Heart right ventricle (tissue), 16 donors: Measurements from ENCODE around the gene SLC19A1. TPM values are rescaled to one million over a fixed set of nuclear protein-coding genes. Genes with fewer than 3 reads are reported as not detected.

ENCODE experiments used
- ATAC-seq, 8 donors: fragments of 200-7000 bp; cut with Tn5 transposase; one replicate each; pipeline ENCODE4 v1.9.1; 2020; ENCODE audit warnings: mild to moderate bottlenecking in 8 of 8, moderate library complexity in 8 of 8, moderate number of reproducible peaks in 1 of 8
- DNase-seq, 2 donors: peaks; one replicate each; pipeline ENCODE4 v3.0.0-alpha.2; 2020
- H3K27ac ChIP-seq, 10 donors: fragments of 200-600 bp; sonication (generic) in 2 of 10; one replicate each; pipeline versions ENCODE4 v1.5.0 to v1.8.0; 2020 to 2022; ENCODE audit warnings: mild to moderate bottlenecking in 3 of 10
- H3K27me3 ChIP-seq, 7 donors: fragments of 200-600 bp; one replicate each; pipeline ENCODE4 v1.8.0; 2021 to 2022; ENCODE audit warnings: mild to moderate bottlenecking in 2 of 7
- H3K36me3 ChIP-seq, 9 donors: fragments of 200-600 bp; sonication (generic) in 1 of 9; one replicate each; pipeline versions ENCODE4 v1.5.0 to v1.8.0; 2020 to 2022; ENCODE audit warnings: mild to moderate bottlenecking in 2 of 9
- H3K4me1 ChIP-seq, 9 donors: fragments of 200-600 bp; sonication (generic) in 1 of 9; one replicate each; pipeline versions ENCODE4 v1.5.0 to v1.8.0; 2020 to 2022; ENCODE audit warnings: mild to moderate bottlenecking in 4 of 9
- H3K4me3 ChIP-seq, 10 donors: fragments of 200-600 bp; sonication (generic) in 2 of 10; one replicate each; pipeline versions ENCODE4 v1.5.0 to v1.8.0; 2020 to 2022; ENCODE audit warnings: mild to moderate bottlenecking in 7 of 10, moderate library complexity in 2 of 10
- H3K9me3 ChIP-seq, 11 donors: fragments of 200-600 bp in 10 of 11; sonication (generic) in 2 of 11; one replicate each; pipeline versions ENCODE4 v1.5.0 to v1.8.0; 2013 to 2022; ENCODE audit warnings: mild to moderate bottlenecking in 2 of 11, control low read depth in 1 of 11, moderate library complexity in 1 of 11
- WGBS, 2 donors: extraction: QIAGEN DNeasy Blood & Tissue Kit; methylation state at CpG; one replicate each; pipeline ENCODE4 v1.1.7; 2013; ENCODE audit warnings: inconsistent platforms in 1 of 2; 5-methylcytosine and 5-hydroxymethylcytosine counted together
- intact Hi-C, 10 donors: fragments of 100-400 bp; cut with DNase I; formaldehyde crosslinking; loops; one replicate each; pipeline versions ENCODE4 v1.11.1 to v1.14.2; 2022
- polyA plus RNA-seq, 2 donors: library from polyadenylated mRNA; stranded (reverse); fragments of 200-250 nt; gene quantifications; one replicate each; pipeline ENCODE4 v1.2.3, GENCODE V29; 2013
- total RNA-seq, 10 donors: library from RNA; stranded (reverse); fragmentation: NEBNext Ultra II Directional in 3 of 10; extraction: Animal tissue kit (Norgen Biotek cat#: 25700) in 3 of 10; gene quantifications; one replicate each; pipeline versions ENCODE4 v1.2.1 to v1.2.4, GENCODE V29; 2021 to 2023
- TF ChIP-seq, protein P1 (sequence below), 9 donors: fragments of 200-600 bp; sonication (generic) in 2 of 9; IDR thresholded peaks; one replicate each; pipeline versions ENCODE4 v1.5.0 to v1.8.0; 2021 to 2022; ENCODE audit warnings: antibody characterized with exemption in 9 of 9, mild to moderate bottlenecking in 5 of 9, moderate library complexity in 1 of 9
- donor health status: Arrhythmogenic right ventricular cardiomyopathy.
- donor health status: ischemic (EF 13 %, LVEDD 7.1; RV severe dilation, severe dysfunction).
- donor health status: healthy with polysubstance abuse.
- donor health status: DM: no; HTN: yes; CAD: no.
- donor health status: DM: no; HTN: no; CAD: no.
- donor health status: ischemic (EF 25% LVEDD 6.9; RV normal size, moderate dysfunction).
- donor health status: ischemic (EF 25% LVEDD 5.7; RV mildly dilated, moderate dysfunction).
- donor health status: healthy.
- donor health status: DM: yes; HTN: yes; CAD: no.
- donor health status: Ischemic cardiomyopathy.
- donor health status: ischemic (EF 35%, LVEDD 5.7; RV mildly dilated, moderate dysfunction).
- donor health status: nonischemic (EF 11% LVEDD 7.7; RV severe dilation, severe dysfunction).
- donor health status: DM: yes; HTN: yes; CAD: no.
- donor health status: PGD.
- donor health status: ischemic (EF 29% LVEDD 5.4; RV normal size, mild dysfunction).
- donor health status: nonischemic (EF 23%, LVEDD 6.1; RV moderate dilation, normal function).

Gene SLC19A1
- total and polyA plus RNA-seq, 12 donors, result 1.5 to 8.5 (median 3.8) TPM

DNA sequence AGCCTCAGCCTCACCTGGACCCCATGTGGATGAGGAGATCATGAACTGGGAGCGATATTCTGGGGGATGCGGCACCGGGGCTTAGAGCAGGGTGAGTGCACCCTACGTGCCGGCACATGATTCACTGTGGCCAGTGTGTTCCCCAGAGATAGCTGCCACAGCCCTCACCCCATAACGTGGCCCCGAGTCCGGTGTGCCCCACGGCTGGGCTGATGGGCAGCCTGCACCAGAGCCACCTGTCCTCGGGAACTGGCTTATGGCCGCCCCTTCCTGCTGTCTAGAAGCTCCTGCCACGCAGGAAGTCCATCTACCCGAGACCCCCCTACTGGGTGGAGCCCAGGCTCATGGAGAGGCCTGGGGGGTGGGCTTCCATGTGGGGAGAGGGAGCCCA is 39.1 kb upstream of the SLC19A1 start:
- Histone ChIP-seq H3K36me3 (no peaks in the 10 kb centered on the region), H3K4me1 (no peaks in the 10 kb centered on the region), H3K4me3 (no peak overlapping the region), H3K27me3 (peaks cover 0 to 48% (median 23%) of the 10 kb centered on the region in 7 donors), H3K27ac (no peak overlapping the region), H3K9me3 (peaks cover 0 to 36% (median 7%) of the 10 kb centered on the region in 11 donors)
- intact Hi-C loops, result no loop called here
- DNase-seq (no peak), ATAC-seq (no peak)
- TF ChIP-seq, protein P1, sequence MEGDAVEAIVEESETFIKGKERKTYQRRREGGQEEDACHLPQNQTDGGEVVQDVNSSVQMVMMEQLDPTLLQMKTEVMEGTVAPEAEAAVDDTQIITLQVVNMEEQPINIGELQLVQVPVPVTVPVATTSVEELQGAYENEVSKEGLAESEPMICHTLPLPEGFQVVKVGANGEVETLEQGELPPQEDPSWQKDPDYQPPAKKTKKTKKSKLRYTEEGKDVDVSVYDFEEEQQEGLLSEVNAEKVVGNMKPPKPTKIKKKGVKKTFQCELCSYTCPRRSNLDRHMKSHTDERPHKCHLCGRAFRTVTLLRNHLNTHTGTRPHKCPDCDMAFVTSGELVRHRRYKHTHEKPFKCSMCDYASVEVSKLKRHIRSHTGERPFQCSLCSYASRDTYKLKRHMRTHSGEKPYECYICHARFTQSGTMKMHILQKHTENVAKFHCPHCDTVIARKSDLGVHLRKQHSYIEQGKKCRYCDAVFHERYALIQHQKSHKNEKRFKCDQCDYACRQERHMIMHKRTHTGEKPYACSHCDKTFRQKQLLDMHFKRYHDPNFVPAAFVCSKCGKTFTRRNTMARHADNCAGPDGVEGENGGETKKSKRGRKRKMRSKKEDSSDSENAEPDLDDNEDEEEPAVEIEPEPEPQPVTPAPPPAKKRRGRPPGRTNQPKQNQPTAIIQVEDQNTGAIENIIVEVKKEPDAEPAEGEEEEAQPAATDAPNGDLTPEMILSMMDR (IDR thresholded peaks at IDR 0.05), result no peak
- WGBS, 2 donors, result 82 to 85% methylated on average over 13 of the region's 13 CpGs

DNA sequence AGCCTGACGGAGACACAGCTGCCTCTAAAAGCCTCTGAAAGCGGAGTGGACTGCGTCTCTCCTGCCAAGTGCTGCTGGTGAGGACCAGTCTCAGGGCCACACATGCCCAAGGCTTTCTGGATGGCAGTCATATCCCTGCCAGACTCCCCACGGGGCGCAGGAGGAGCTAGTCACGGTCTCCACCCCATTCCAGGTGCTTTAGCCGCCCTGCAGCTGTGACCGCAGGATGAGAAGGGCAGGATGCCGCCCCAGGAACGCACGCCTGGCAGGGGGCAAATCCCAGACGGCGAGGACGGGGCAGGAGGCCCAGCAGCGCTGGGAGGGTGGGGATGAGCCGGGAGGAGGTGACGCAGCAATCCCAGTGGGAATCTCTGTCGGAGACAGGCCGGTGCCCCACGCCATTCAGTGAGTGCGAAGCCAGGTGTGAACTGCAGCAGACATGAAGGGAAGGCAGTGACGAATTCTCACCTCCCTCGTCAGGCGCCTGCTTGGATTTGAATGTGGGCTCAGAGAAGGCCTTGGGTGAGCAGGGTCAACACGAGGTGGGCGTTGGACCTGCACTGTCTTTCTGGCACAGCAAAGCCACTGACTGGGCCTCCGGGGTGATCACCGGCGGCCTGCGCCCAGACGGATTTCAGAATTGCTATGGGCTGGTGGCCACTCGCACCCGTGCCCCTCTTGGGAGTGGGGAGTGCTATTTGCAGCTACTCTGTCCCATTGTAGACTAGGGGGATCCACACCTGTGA is 38.5 kb upstream of the SLC19A1 start:
- DNase-seq, result no peak
- ATAC-seq, result no peak
- Histone ChIP-seq H3K9me3 (peaks cover 0 to 31% (median 1%) of the 10 kb centered on the region in 11 donors), H3K27me3 (peaks cover 0 to 51% (median 21%) of the 10 kb centered on the region in 7 donors), H3K27ac (no peak overlapping the region), H3K4me1 (no peaks in the 10 kb centered on the region), H3K36me3 (no peaks in the 10 kb centered on the region), H3K4me3 (no peak overlapping the region)
- WGBS, 2 donors, result 53 to 54% methylated on average over 33 of the region's 33 CpGs
- intact Hi-C loops, result no loop called here
- TF ChIP-seq, protein P1 (IDR thresholded peaks at IDR 0.05), result no peak

DNA sequence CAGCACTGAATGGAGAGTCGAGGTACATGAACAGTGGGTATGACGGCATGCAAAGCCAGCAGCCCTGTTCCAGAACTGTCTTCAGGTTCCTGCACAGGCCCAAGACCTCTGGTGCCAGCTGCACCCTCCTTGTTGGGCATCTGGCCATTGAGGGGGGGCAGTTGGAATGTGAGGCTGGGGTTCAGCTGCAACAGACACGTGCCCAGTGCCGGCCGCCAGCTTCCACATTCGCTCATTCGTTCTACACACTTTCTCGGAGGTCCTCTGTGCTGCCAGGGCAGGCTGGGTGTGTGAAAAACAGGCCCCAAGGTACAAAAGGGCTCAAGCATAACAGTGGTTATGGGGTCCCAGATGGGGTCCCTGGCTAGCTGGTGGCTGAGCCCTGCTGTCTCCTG is 37.9 kb upstream of the SLC19A1 start:
- no peak overlapping the region for H3K4me3 ChIP-seq
- no peaks in the 10 kb centered on the region for H3K4me1 ChIP-seq
- no peaks in the 10 kb centered on the region for H3K36me3 ChIP-seq
- 81 to 89% methylated on average over 8 of the region's 8 CpGs for WGBS, 2 donors
- H3K27me3 ChIP-seq, result peaks cover 0 to 55% (median 24%) of the 10 kb centered on the region in 7 donors
- no peak for ATAC-seq
- H3K27ac ChIP-seq, result no peak overlapping the region
- TF ChIP-seq, protein P1 (IDR thresholded peaks at IDR 0.05), result no peak
- DNase-seq, result no peak
- peaks cover 0 to 25% (median 0%) of the 10 kb centered on the region in 11 donors for H3K9me3 ChIP-seq
- intact Hi-C loops, result no loop called here

DNA sequence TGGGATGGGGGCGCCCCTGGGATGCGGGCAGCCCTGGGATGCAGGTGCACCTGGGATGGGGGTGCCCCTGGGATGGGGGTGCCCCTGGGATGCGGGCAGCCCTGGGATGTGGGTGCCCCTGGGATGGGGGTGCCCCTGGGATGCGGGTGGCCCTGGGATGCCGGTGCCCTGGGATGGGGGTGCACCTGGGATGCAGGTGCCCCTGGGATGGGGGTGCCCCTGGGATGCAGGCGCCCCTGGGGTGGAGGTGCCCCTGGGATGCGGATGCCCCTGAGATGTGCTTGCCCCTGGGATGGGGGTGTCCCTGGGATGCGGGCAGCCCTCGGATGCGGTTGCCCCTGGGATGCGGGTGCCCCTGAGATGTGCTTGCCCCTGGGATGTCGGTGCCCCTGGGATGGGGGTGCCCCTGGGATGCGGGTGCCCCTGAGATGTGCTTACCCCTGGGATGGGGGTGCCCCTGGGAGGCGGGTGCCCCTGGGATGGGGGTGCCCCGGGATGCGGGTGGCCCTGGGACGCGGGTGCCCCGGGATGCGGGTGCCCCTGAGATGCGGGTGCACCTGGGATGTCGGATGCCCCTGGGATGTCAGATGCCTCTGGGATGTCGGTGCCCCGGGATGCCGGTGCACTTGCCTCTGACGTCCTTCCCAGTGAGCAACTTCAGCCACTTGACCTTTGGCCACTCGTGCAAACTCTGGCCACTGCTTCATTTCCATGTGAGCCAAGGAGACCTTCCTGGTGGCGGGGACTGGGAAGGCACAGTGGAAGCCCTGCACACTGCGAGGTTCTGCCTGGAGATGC is 37.3 kb upstream of the SLC19A1 start:
- no peak for DNase-seq
- H3K4me1 ChIP-seq, result no peaks in the 10 kb centered on the region
- intact Hi-C loops, result no loop called here

More for the DNA sequence above, 37.3 kb upstream of the SLC19A1 start:
- no peak for ATAC-seq
- no peaks in the 10 kb centered on the region for H3K36me3 ChIP-seq
- H3K27ac ChIP-seq, result no peak overlapping the region
- peaks cover 0 to 19% (median 0%) of the 10 kb centered on the region in 11 donors for H3K9me3 ChIP-seq
- TF ChIP-seq, protein P1 (IDR thresholded peaks at IDR 0.05), result no peak
- H3K4me3 ChIP-seq, result no peak overlapping the region
- 89% methylated on average over 29 of the region's 29 CpGs for WGBS, 2 donors
- H3K27me3 ChIP-seq, result peaks cover 0 to 58% (median 24%) of the 10 kb centered on the region in 7 donors
